Ectodermal cell (in vitro differentiated cells): ENCODE results near the gene BCAR3.
A peak's percentile ranks its signal among the peaks of the same experiment; 100 is the strongest.
"Not testable (repeated sequence)": the region's sequence is repeated elsewhere in the genome, so short reads cannot be mapped to it uniquely, and the experiment has no call there.

Experiments
- H3K27ac ChIP-seq: 2 replicates; pipeline ENCODE4 v1.7.0; 2013; ENCODE audit warnings: mild to moderate bottlenecking, low read depth, low read length; ENCODE audit not compliant: insufficient read depth, poor library complexity, severe bottlenecking
- H3K27me3 ChIP-seq: 2 replicates; pipeline ENCODE4 v1.7.0; 2013; ENCODE audit warnings: mild to moderate bottlenecking, low read length; ENCODE audit not compliant: insufficient read depth, control insufficient read depth, poor library complexity, severe bottlenecking
- H3K36me3 ChIP-seq: one replicate; pipeline ENCODE4 v1.7.0; 2013; ENCODE audit warnings: low read length; ENCODE audit not compliant: control insufficient read depth, insufficient read depth
- H3K4me1 ChIP-seq: one replicate; pipeline ENCODE4 v1.7.0; 2013; ENCODE audit warnings: low read length; ENCODE audit not compliant: control insufficient read depth, insufficient read depth
- H3K4me3 ChIP-seq: 2 replicates; pipeline ENCODE4 v1.7.0; 2013; ENCODE audit warnings: low read depth, low read length, control low read depth; ENCODE audit not compliant: insufficient read depth
- H3K9me3 ChIP-seq: 2 replicates; pipeline ENCODE4 v1.7.0; 2013; ENCODE audit warnings: mild to moderate bottlenecking, low read length, moderate library complexity; ENCODE audit not compliant: control insufficient read depth
- WGBS, 2 experiments: methylation state at CpG; one replicate each; pipeline ENCODE4 v1.1.7; 2013; ENCODE audit warnings: missing lambda C conversion rate in 2 of 2; 5-methylcytosine and 5-hydroxymethylcytosine counted together

BCAR3 gene

GRCh38 chr1:93592551-93592949 lies 89.1 kb downstream of the BCAR3 start:
- no peaks in the 10 kb centered on the region for H3K36me3 ChIP-seq
- H3K4me1 ChIP-seq, result no peaks in the 10 kb centered on the region
- WGBS, 2 experiments, result 96 to 98% methylated on average over 6 of the region's 6 CpGs
- no peak overlapping the region for H3K27ac ChIP-seq
- no peaks in the 10 kb centered on the region for H3K27me3 ChIP-seq
- no peak overlapping the region for H3K4me3 ChIP-seq
- no peaks in the 10 kb centered on the region for H3K9me3 ChIP-seq

DNA sequence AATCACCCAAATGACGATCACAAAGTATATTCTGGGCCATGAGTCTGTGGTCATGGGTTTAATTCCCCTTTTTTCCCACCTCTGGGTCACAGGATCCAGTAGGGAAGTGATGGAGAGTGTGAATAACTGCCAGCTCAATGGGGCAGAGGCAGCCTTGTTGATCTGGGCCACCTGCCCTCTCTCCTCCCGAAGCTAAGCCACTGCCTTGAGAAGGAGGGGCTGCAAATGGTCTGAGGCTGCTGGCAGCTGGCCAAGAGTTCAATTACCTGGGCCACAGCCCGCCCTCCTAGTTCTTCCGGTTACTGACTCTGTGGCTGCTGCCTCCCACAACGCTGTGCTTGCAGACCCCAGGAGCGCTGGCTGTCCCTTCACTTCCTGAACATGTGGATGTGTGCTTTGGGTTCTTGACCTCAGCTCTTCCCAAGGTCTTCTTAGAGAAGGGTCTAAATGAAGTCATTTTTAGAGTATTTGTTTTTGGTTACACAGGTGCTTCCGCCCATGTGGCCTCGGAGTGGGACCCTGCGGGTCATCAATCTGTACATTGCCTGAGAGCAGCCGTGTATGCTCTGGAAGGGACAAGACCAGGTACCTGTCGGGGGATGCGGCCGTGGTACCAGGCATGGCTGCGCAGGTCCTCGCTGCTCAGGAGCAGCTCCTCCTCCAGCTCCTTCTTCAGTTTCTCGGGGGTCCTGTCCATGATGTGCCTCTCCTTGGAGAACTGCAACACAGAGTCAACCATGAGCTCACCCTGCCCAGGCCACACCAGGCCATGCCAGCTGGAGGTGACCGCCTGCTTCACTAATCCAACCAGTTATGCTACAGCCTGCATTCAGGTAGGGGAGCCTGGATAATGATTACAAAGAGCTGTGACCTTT lies 89.7 kb downstream of the BCAR3 start:
- Histone ChIP-seq H3K4me1 (no peaks in the 10 kb centered on the region), H3K9me3 (no peaks in the 10 kb centered on the region), H3K27ac (peak overlapping the region; percentile 16), H3K4me3 (no peak overlapping the region), H3K36me3 (no peaks in the 10 kb centered on the region), H3K27me3 (no peaks in the 10 kb centered on the region)
- 91 to 92% methylated on average over 16 to 17 of the region's 17 CpGs for WGBS, 2 experiments

DNA sequence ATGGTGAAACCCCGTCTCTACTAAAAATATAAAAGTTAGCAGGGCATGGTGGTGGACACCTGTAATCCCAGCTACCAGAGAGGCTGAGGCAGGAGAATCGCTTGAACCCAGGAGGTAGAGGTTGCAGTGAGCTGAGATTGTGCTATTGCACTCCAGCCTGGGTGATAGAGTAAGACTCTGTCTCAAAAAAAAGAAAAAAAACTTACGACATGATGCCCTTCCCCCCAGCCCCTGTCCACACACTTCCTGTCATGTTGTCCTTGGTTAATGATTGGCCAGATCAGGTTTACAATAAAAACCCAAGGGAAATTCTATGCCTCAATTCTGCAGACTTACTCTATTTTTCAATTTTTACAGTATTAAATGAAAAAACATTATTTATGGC lies 90.4 kb downstream of the BCAR3 start:
- not testable (repeated sequence) for H3K9me3 ChIP-seq, H3K4me1 ChIP-seq, H3K27me3 ChIP-seq, H3K36me3 ChIP-seq, H3K27ac ChIP-seq, H3K4me3 ChIP-seq
- WGBS, 2 experiments, result 91 to 92% methylated on average over 3 of the region's 3 CpGs

- H3K4me3 ChIP-seq, result no peak overlapping the region
- H3K36me3 ChIP-seq, result no peaks in the 10 kb centered on the region
- 95% methylated on average over 20 of the region's 20 CpGs for WGBS, 2 experiments
- H3K27ac ChIP-seq, result no peak overlapping the region
- H3K9me3 ChIP-seq, result no peaks in the 10 kb centered on the region
- no peaks in the 10 kb centered on the region for H3K4me1 ChIP-seq
- no peaks in the 10 kb centered on the region for H3K27me3 ChIP-seq
Observed at GRCh38 chr1:93588955-93589354, 92.7 kb downstream of the BCAR3 start.

- Histone ChIP-seq H3K4me3 (no peak overlapping the region), H3K27ac (no peak overlapping the region), H3K36me3 (no peaks in the 10 kb centered on the region), H3K4me1 (no peaks in the 10 kb centered on the region), H3K27me3 (no peaks in the 10 kb centered on the region), H3K9me3 (no peaks in the 10 kb centered on the region)
- 92 to 93% methylated on average over 6 of the region's 6 CpGs for WGBS, 2 experiments
Observed at GRCh38 chr1:93588206-93588605, 93.4 kb downstream of the BCAR3 start.

GRCh38 chr1:93587354-93587753 lies 94.3 kb downstream of the BCAR3 start:
- Histone ChIP-seq H3K27ac (no peak overlapping the region), H3K36me3 (no peaks in the 10 kb centered on the region), H3K9me3 (no peaks in the 10 kb centered on the region), H3K4me3 (no peak overlapping the region), H3K27me3 (no peaks in the 10 kb centered on the region), H3K4me1 (no peaks in the 10 kb centered on the region)
- WGBS, 2 experiments, result 88 to 92% methylated on average over 5 of the region's 5 CpGs

DNA sequence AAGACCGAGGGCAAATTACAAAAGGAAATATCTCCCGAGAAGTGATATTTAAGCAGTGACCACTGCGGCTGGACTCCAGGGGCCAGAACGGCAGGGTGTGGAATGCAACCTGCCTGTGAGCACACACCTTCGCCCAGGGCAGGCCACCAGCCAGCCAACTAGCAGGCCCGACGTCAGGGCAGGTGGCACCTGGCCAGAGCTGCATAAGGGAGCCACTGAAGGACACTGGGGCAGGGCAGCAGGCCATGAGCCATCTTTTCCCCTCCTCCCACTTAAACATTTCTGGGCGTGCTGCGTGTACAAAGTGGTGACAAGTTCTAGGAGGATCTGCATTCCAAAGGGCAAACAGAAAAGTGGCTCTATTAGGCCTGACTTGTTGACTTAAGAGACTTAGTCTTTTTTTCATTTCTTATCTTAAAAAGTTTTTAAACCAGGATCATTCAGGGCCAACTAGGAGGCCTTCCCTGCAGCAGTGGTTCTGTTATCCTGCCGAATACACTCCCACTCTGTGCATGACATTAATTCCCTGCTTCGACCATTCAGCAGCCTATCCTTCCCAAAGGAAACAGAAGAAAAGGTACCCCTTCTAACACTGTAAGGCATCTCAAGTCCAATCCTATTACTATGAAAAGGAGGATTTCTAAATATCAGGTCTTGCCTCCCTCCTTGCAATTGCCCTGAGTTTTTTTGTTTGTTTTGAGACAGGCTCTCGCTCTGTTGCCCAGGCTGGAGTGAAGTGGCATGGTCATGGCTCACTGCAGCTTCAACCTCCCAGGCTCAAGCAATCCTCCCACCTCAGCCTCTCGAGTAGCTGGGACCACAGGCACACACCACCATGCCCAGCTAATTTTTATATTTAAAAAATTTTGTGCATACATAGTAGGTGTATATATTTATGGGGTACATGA lies 96.3 kb downstream of the BCAR3 start:
- H3K27ac ChIP-seq, result no peak overlapping the region
- H3K36me3 ChIP-seq, result no peaks in the 10 kb centered on the region
- H3K9me3 ChIP-seq, result no peaks in the 10 kb centered on the region
- WGBS, 2 experiments, result 92 to 94% methylated on average over 12 to 13 of the region's 13 CpGs
- no peaks in the 10 kb centered on the region for H3K27me3 ChIP-seq
- no peak overlapping the region for H3K4me3 ChIP-seq
- no peaks in the 10 kb centered on the region for H3K4me1 ChIP-seq

- Histone ChIP-seq H3K4me3 (no peak overlapping the region), H3K27me3 (no peaks in the 10 kb centered on the region), H3K27ac (no peak overlapping the region), H3K4me1 (no peaks in the 10 kb centered on the region), H3K36me3 (no peaks in the 10 kb centered on the region), H3K9me3 (no peaks in the 10 kb centered on the region)
- 81 to 82% methylated on average over 9 of the region's 9 CpGs for WGBS, 2 experiments
Observed at GRCh38 chr1:93584261-93585003, 97.2 kb downstream of the BCAR3 start.

DNA sequence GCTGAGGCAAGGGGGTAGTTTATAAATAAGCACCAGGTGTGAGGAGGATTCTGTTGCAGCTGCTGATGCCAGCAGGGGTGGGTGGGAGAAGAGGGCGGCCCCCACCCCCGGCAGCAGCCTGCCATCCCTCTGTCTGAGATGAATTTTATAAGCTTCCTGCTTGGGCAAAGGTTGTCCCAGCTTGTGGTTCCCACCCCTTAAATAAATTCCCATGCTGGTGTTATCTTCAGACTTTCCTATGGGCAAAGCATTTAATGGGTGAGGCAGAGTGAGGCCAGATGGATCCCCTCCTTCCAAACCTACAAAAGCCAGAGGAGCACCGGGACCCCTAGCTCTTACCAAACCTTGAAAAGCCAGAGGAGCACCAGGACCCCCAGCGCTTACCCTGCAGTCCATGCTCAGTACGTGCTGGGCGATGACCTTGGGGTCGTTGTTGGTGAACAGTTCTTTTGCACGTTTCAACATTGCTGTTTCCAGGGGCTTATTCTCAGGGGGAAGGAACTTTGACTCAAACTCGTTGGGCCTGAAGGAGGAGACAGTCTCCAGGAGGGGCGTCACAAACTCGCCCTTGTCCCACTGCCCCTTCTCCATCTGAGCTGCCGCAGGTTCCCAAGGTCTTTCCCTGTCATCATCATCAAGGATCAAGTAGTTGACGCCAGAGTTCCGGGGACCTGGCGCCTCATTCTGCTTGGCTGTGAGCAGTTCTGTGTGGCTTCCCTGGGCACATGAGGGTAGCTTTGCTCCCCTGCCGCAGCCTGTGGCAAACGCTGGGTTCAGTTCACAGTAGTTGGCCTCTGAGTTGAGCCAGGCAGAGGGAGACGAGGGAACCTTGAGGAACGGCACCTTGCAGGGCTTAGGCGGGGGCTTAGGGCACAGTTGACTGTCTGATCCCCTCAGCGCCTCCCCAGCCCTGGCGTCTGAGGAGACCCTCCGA lies 99.5 kb downstream of the BCAR3 start:
- Histone ChIP-seq H3K9me3 (no peaks in the 10 kb centered on the region), H3K4me3 (no peak overlapping the region), H3K27ac (no peak overlapping the region), H3K27me3 (no peaks in the 10 kb centered on the region), H3K36me3 (no peaks in the 10 kb centered on the region), H3K4me1 (no peaks in the 10 kb centered on the region)
- WGBS, 2 experiments, result 94 to 95% methylated on average over 23 of the region's 23 CpGs
